ENCODE data around the gene DYRK1A. TPM values are rescaled to one million over a fixed set of nuclear protein-coding genes. Genes with fewer than 3 reads are reported as not detected.

DYRK1A gene
- total RNA-seq, 1 donor from 2014 or later: 50.3 TPM

DNA sequence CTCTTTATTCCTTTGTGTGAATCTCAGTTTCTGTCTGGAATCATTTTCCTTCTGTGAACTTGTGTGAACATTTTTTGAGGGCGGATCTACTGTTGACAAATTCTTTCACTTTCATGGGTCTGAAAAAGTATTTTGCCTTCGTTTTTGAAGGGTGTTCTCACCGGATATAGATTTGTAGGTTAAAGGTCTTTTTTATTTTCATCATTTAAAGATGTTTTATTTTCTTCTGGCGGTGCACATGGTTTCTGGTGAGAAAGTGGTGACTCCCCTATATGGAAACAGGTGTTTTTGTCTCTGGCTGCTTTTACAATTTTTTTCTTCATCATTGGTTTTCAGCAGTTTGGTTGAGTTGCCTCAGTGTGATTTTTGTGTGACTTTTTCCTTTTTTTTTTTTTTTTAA, 94.9 kb downstream of the DYRK1A start:
- no peak for DNase-seq (ENCODE audit: low spot score)
- Mint-ChIP-seq H3K27ac (ENCODE audit: unreplicated experiment) (peak overlapping the region; percentile 67), H3K9me3 (ENCODE audit: low read depth) (no peaks in the 10 kb centered on the region), H3K4me1 (ENCODE audit: low read depth) (peaks cover 71% of the 10 kb centered on the region), H3K4me3 (ENCODE audit: unreplicated experiment) (no peak overlapping the region), H3K36me3 (ENCODE audit: low read depth) (no peaks in the 10 kb centered on the region), H3K27me3 (ENCODE audit: low read depth) (no peaks in the 10 kb centered on the region)
- TF ChIP-seq, protein P1, sequence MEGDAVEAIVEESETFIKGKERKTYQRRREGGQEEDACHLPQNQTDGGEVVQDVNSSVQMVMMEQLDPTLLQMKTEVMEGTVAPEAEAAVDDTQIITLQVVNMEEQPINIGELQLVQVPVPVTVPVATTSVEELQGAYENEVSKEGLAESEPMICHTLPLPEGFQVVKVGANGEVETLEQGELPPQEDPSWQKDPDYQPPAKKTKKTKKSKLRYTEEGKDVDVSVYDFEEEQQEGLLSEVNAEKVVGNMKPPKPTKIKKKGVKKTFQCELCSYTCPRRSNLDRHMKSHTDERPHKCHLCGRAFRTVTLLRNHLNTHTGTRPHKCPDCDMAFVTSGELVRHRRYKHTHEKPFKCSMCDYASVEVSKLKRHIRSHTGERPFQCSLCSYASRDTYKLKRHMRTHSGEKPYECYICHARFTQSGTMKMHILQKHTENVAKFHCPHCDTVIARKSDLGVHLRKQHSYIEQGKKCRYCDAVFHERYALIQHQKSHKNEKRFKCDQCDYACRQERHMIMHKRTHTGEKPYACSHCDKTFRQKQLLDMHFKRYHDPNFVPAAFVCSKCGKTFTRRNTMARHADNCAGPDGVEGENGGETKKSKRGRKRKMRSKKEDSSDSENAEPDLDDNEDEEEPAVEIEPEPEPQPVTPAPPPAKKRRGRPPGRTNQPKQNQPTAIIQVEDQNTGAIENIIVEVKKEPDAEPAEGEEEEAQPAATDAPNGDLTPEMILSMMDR (IDR thresholded peaks at IDR 0.05): no peak

DNA sequence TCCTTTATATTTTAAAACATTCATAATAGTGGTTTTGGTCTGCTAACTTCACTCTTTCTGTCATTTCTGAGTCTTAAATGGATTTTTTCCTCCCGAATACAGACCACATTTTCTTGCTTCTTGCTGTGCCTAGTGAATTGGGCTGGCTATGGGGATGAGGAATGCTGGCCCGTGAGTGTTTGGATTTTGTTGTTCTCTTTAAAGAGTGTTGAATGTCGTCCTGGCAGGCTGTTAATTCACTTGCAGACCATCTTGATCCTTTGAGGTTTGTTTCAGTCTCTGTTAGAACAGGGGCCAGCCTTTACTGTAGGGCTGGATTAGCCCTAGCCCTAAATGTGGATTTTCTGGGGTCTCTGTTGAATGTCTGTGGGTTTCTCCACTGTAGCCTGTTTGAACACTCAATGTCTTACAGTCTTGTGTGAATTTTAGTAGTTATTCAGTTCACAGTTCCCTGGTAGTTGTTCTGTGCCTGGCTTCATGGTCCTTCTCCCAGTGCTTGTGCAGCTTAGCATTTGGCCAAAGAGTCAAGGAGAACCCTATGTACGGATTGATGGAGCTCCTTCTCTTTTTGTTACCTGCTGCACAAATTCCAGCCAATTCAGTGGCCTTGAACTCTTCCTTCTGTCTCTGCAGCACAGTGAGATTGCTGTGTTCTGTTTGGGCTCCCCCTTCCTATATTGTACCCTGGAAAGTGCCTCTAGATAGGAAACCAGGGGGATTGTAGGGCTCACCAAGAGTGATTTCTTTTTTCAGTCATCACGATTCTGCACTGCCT, 95.7 kb downstream of the DYRK1A start:
- no peak overlapping the region for H3K4me3 Mint-ChIP-seq (ENCODE audit: unreplicated experiment)
- no peak for DNase-seq (ENCODE audit: low spot score)
- H3K4me1 Mint-ChIP-seq (ENCODE audit: low read depth): peaks cover 72% of the 10 kb centered on the region
- H3K9me3 Mint-ChIP-seq (ENCODE audit: low read depth): no peaks in the 10 kb centered on the region
- no peaks in the 10 kb centered on the region for H3K27me3 Mint-ChIP-seq (ENCODE audit: low read depth)
- H3K36me3 Mint-ChIP-seq (ENCODE audit: low read depth): no peaks in the 10 kb centered on the region
- peak overlapping the region; percentile 67 for H3K27ac Mint-ChIP-seq (ENCODE audit: unreplicated experiment)
- TF ChIP-seq, protein P1 (IDR thresholded peaks at IDR 0.05): no peak

DNA sequence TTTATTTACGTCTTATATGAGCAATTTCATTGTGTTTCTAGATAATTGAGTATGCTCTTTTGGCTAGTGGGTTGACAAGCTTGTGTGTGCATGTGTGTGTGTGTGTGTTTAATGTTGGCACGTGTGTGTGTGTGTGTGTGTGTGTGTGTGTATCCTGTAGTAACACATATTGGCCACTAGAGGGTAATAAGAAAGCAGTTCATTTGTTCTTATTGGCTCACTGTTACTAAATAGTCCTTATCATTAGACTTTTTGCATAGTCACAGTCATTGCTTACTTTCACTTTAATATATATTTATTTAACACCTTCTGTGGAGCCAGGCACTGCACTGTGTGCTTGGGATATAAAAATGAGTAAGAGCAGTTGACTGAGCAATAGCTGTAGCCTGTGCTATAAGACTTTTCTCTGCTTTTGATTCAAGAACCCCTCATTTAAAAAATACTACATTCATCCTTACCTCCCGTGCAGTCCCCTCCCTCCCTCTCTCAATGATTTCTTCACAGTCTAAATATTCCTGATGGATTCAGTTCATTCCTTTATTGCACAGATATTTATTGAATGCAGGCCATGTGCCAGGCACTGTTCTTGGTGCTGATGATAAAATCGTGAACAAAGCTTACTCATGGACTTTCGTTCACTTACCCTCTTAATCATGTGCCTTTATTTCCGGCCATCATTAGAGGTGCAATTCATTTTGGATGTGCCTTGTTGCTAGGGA, 96.7 kb downstream of the DYRK1A start:
- no peak overlapping the region for H3K4me3 Mint-ChIP-seq (ENCODE audit: unreplicated experiment)

DNA sequence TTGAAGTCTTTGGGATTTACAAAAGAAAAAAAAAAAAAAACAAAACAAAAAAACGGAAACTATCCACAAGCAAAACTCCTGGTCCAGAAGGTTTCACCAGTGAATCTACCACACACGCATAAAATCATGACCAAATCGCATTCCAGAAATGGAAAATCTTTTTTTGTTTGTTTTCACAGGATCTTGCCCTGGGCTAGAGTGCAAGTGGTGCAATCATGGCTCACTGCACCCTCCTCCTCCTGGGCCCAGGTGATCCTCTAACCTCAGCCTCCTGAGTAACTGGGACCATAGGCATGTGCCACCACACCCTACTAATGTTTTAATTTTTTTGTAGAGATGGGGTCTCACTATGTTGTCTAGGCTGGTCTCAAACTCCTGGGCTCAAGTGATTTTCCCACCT, 100.5 kb downstream of the DYRK1A start:
- Mint-ChIP-seq H3K4me3 (ENCODE audit: unreplicated experiment) (no peak overlapping the region), H3K27ac (ENCODE audit: unreplicated experiment) (no peak overlapping the region), H3K27me3 (ENCODE audit: low read depth) (no peaks in the 10 kb centered on the region), H3K4me1 (ENCODE audit: low read depth) (peaks cover 35% of the 10 kb centered on the region), H3K9me3 (ENCODE audit: low read depth) (no peaks in the 10 kb centered on the region), H3K36me3 (ENCODE audit: low read depth) (no peaks in the 10 kb centered on the region)
- DNase-seq (ENCODE audit: low spot score): no peak
- TF ChIP-seq, protein P1 (IDR thresholded peaks at IDR 0.05): no peak

More for the DNA sequence above, 96.7 kb downstream of the DYRK1A start:
- TF ChIP-seq, protein P1 (IDR thresholded peaks at IDR 0.05): peak; percentile 80
- Mint-ChIP-seq H3K27ac (ENCODE audit: unreplicated experiment) (peak overlapping the region; percentile 67), H3K36me3 (ENCODE audit: low read depth) (no peaks in the 10 kb centered on the region), H3K4me1 (ENCODE audit: low read depth) (peaks cover 67% of the 10 kb centered on the region), H3K27me3 (ENCODE audit: low read depth) (no peaks in the 10 kb centered on the region), H3K9me3 (ENCODE audit: low read depth) (no peaks in the 10 kb centered on the region)
- no peak for DNase-seq (ENCODE audit: low spot score)

DNA sequence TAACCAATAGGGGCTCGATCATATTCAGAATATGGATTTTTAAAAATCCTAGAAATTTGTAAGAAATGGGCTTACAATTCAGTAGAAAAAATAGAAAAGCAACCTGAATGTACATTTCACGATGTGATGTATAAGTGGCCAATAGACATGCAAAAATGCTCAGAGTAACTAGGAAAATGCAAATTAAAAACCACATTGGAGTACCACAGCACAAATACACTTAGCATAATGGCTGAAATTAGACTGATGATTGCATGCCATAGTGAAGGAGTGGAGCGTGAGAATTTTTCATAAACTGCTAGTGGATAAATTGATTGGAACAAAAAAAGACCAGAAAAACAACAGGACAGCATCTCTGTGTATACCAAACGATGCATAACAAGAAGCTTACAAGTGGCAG, 102.3 kb downstream of the DYRK1A start:
- H3K27me3 Mint-ChIP-seq (ENCODE audit: low read depth): no peaks in the 10 kb centered on the region
- peaks cover 2% of the 10 kb centered on the region for H3K36me3 Mint-ChIP-seq (ENCODE audit: low read depth)
- H3K4me1 Mint-ChIP-seq (ENCODE audit: low read depth): peaks cover 22% of the 10 kb centered on the region
- no peak overlapping the region for H3K4me3 Mint-ChIP-seq (ENCODE audit: unreplicated experiment)
- H3K27ac Mint-ChIP-seq (ENCODE audit: unreplicated experiment): no peak overlapping the region
- no peak for DNase-seq (ENCODE audit: low spot score)
- no peaks in the 10 kb centered on the region for H3K9me3 Mint-ChIP-seq (ENCODE audit: low read depth)
- TF ChIP-seq, protein P1 (IDR thresholded peaks at IDR 0.05): no peak
